ENCODE measurements around the gene ACTN4. TPM values are rescaled to one million over a fixed set of nuclear protein-coding genes. Genes with fewer than 3 reads are reported as not detected.

ACTN4 gene
- total and polyA plus RNA-seq, 2 donors (not counting 3 experiments of a cell fraction or from before 2014, with no cell fraction given), result 313 to 748 TPM

- CTCF ChIA-PET, result no interaction called here
- FAIRE-seq (no peak), DNase-seq (ENCODE audit: low read depth, low spot score) (no peak)
- no TSS peak for BruUV-seq (replicated peaks)
- Histone ChIP-seq H3K27ac (ENCODE audit: insufficient read depth, low read depth, low read length) (no peak overlapping the region), H3K79me2 (ENCODE audit: control insufficient read depth, insufficient read depth, low read length) (peaks cover 20% of the 10 kb centered on the region), H3K4me1 (ENCODE audit: control insufficient read depth, extremely low read depth, insufficient read depth, low read length) (peaks cover 5% of the 10 kb centered on the region), H3K9me3 (replicated peaks; ENCODE audit: control insufficient read depth, insufficient read depth, low read length) (no peaks in the 10 kb centered on the region), H3K9me1 (replicated peaks; ENCODE audit: control insufficient read depth, extremely low read depth, insufficient read depth, low read length) (no peaks in the 10 kb centered on the region), H2AFZ (ENCODE audit: low read depth, low read length) (no peak overlapping the region), H3K36me3 (ENCODE audit: control insufficient read depth in 2 of 2, extremely low read depth in 1 of 2, insufficient read depth in 2 of 2, low read length in 2 of 2) (peaks cover 39 to 81% of the 10 kb centered on the region in 2 experiments), H4K20me1 (replicated peaks; ENCODE audit: control insufficient read depth, extremely low read depth, insufficient read depth, low read length) (no peaks in the 10 kb centered on the region), H3K4me2 (ENCODE audit: insufficient read depth, low read length) (no peak overlapping the region), H3K4me3 (replicated peaks in 1 of 3; ENCODE audit: insufficient read depth in 1 of 3, low read depth in 1 of 3, low read length in 3 of 3) (no peak overlapping the region), H3K9ac (replicated peaks; ENCODE audit: extremely low read depth, insufficient read depth, low read length) (no peak overlapping the region), H3K27me3 (ENCODE audit: control insufficient read depth in 2 of 2, insufficient read depth in 2 of 2, low read length in 2 of 2) (no peaks in the 10 kb centered on the region)
- POLR2A ChIA-PET, result no interaction called here
- intact Hi-C loops (cut with micrococcal nuclease) (no loop called here), dilution Hi-C loops (cut with MboI; ENCODE audit: extremely low pct_ligation_motif_present, low sequenced_read_pairs) (no loop called here)
- no peak for TF ChIP-seq POLR2AphosphoS5 (IDR thresholded peaks at IDR 0.05; ENCODE audit: insufficient read depth, low read depth, low read length)
- TF ChIP-seq JUN (IDR thresholded peaks at IDR 0.05; ENCODE audit: borderline replicate concordance, insufficient read depth, insufficient read length, low read depth), result no peak
- TF ChIP-seq POLR2A (IDR thresholded peaks at IDR 0.05; ENCODE audit: low read depth, low read length), result no peak
- no peak for TF ChIP-seq FOS (IDR thresholded peaks at IDR 0.05; ENCODE audit: borderline replicate concordance, insufficient read depth, low read length)
- TF ChIP-seq EZH2 (IDR thresholded peaks at IDR 0.05; ENCODE audit: borderline replicate concordance, low read depth, low read length, severe bottlenecking), result no peak
- no peak for TF ChIP-seq MYC (IDR thresholded peaks at IDR 0.05; ENCODE audit: low read depth, low read length)
- TF ChIP-seq GATA2 (IDR thresholded peaks at IDR 0.05; ENCODE audit: insufficient read depth, insufficient read length, low read depth, low read length), result no peak
- no peak for TF ChIP-seq MAX (IDR thresholded peaks at IDR 0.05; ENCODE audit: insufficient read depth, insufficient read length)
- TF ChIP-seq, protein P1, sequence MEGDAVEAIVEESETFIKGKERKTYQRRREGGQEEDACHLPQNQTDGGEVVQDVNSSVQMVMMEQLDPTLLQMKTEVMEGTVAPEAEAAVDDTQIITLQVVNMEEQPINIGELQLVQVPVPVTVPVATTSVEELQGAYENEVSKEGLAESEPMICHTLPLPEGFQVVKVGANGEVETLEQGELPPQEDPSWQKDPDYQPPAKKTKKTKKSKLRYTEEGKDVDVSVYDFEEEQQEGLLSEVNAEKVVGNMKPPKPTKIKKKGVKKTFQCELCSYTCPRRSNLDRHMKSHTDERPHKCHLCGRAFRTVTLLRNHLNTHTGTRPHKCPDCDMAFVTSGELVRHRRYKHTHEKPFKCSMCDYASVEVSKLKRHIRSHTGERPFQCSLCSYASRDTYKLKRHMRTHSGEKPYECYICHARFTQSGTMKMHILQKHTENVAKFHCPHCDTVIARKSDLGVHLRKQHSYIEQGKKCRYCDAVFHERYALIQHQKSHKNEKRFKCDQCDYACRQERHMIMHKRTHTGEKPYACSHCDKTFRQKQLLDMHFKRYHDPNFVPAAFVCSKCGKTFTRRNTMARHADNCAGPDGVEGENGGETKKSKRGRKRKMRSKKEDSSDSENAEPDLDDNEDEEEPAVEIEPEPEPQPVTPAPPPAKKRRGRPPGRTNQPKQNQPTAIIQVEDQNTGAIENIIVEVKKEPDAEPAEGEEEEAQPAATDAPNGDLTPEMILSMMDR (IDR thresholded peaks at IDR 0.05; ENCODE audit: extremely low read depth in 1 of 2, insufficient read depth in 1 of 2, low read depth in 1 of 2, low read length in 2 of 2), result no peak
These were observed 65.8 kb downstream of the ACTN4 start for GRCh38 chr19:38713227-38713649.
